ENCODE data around the gene CYBC1.

The CYBC1 gene

GRCh38 chr17:82450357-82451106 lies at the start of gene CYBC1:
Gene CYBC1 (minus strand): TSS chr17:82450752. CDS start chr17:82449254, 1,498 bp downstream.
- peak; percentile 84 for DNase-seq

GRCh38 chr17:82497483-82498405 lies 47.2 kb upstream of the CYBC1 start:
- no peak for DNase-seq

GRCh38 chr17:82496529-82497434 lies 46.2 kb upstream of the CYBC1 start:
- peak; percentile 94 for DNase-seq

GRCh38 chr17:82495844-82496528 lies 45.4 kb upstream of the CYBC1 start:
- DNase-seq: no peak

- DNase-seq: no peak
Observed at GRCh38 chr17:82494236-82495055, 43.9 kb upstream of the CYBC1 start.

- no peak for DNase-seq
Observed at GRCh38 chr17:82493226-82493781, 42.8 kb upstream of the CYBC1 start.

- DNase-seq: no peak
Observed at GRCh38 chr17:82492643-82493225, 42.2 kb upstream of the CYBC1 start.

GRCh38 chr17:82491533-82491932 lies 41.0 kb upstream of the CYBC1 start:
- no peak for DNase-seq

- DNase-seq: no peak
Observed at GRCh38 chr17:82491196-82491530, 40.6 kb upstream of the CYBC1 start.

- DNase-seq: no peak
Observed at GRCh38 chr17:82490512-82491195, 40.1 kb upstream of the CYBC1 start.

- no peak for DNase-seq
Observed at GRCh38 chr17:82489851-82490511, 39.4 kb upstream of the CYBC1 start.

- no peak for DNase-seq
Observed at GRCh38 chr17:82489117-82489516, 38.6 kb upstream of the CYBC1 start.

GRCh38 chr17:82487910-82488309 lies 37.4 kb upstream of the CYBC1 start:
- no peak for DNase-seq

- DNase-seq: no peak
Observed at GRCh38 chr17:82486231-82487094, 35.9 kb upstream of the CYBC1 start.

- no peak for DNase-seq
Observed at GRCh38 chr17:82483836-82484235, 33.3 kb upstream of the CYBC1 start.

GRCh38 chr17:82483204-82483660 lies 32.7 kb upstream of the CYBC1 start:
- no peak for DNase-seq

GRCh38 chr17:82480318-82480717 lies 29.8 kb upstream of the CYBC1 start:
- no peak for DNase-seq

- DNase-seq: no peak
Observed at GRCh38 chr17:82479602-82480001, 29.1 kb upstream of the CYBC1 start.
